DMS153 treated with DMSO at 0.1 percent for 48 hours (cell line): ENCODE results near the gene ROR2.
A peak's percentile ranks its signal among the peaks of the same experiment; 100 is the strongest.

Experiments used
- DNase-seq: peaks from one replicate; lab custom pipeline; 2025; ENCODE audit not compliant: unreplicated experiment; lab: John Stamatoyannopoulos, UW

ROR2 gene

DNA sequence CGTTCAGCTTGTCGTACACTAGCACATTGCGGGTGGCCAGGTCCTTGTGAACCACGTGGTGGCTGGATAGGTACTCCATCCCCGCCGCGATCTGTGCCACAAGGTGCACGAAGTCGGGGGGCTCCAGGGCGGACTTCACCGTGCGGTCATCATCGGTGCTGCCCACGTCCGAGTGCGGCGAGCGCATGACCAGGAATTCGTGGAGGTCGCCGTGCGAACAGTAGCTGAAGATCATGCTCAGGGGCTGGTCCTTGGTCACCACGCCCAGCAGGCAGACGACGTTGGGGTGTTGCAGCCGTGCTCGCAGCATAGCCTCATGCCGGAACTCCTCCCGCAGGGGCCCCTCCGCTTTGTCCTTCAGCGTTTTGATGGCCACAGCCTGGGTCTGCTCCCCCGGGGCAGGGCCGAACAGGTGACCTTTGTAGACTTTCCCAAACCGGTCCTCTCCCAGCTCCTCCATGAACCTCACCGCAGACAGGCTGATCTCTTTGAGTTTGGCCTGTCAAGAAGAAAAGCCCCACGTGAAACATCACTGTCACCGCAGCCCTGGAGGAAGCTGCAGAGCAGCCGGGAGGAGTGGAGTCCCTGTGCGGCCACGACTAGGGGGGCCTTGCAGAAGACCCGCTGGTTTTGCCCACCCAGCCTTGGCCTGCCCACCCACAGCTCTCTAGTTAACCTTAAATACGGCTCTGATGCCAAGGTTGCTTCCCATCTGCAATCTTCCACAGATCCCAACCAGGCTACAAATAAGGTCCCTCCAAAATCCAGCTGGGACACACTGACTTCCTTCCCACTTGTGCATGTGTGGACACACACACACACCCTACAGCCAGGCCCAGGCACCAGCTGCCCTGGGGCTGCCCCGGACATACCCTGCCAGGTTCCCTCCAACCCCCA lies 225.2 kb downstream of the ROR2 start:
- no peak for DNase-seq

- no peak for DNase-seq
These were observed 226.0 kb downstream of the ROR2 start for GRCh38 chr9:91724068-91724440.

GRCh38 chr9:91723420-91724067 lies 226.5 kb downstream of the ROR2 start:
- no peak for DNase-seq

GRCh38 chr9:91720751-91721705 lies 229.0 kb downstream of the ROR2 start:
- DNase-seq: no peak

DNA sequence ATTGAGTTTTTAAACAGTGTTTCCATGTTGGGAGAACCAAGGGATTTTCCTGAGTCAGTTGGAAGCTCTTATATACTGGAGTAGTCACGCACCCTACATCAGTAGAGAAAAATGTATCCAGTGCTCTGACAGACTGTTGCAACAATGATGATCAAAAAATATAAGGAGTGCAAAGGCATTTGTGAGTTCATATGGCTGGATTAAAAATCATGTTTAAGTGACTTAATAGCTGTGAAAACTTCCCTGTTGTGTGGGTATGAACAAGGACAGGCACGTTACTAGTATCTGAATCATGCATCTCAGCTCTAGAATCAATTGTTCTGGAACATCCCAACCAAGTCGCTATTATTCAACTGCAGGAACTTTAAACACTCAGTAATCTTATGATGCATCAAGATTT lies 229.7 kb downstream of the ROR2 start:
- DNase-seq: no peak

DNA sequence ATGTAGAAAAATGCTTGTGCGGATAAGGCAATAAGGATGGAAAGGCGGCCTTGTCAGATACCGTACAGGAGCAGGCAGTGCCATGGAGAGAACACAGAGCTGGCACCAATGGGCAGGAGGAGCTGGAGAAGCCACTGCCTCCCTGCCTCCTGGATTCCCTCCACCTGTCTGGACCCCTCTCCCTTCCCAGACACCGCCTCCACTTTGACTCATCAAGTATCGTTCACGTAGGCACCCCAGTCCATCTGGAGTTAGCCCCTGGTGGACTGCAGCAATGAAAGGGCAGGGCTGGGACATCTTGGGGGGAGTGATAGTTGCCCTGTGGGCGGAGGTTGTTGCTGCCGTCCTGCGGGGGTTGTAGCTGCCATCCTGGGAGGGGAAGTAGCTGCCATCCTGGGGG lies 232.0 kb downstream of the ROR2 start:
- DNase-seq: no peak

- no peak for DNase-seq
These were observed 233.2 kb downstream of the ROR2 start for GRCh38 chr9:91716815-91717214.

DNA sequence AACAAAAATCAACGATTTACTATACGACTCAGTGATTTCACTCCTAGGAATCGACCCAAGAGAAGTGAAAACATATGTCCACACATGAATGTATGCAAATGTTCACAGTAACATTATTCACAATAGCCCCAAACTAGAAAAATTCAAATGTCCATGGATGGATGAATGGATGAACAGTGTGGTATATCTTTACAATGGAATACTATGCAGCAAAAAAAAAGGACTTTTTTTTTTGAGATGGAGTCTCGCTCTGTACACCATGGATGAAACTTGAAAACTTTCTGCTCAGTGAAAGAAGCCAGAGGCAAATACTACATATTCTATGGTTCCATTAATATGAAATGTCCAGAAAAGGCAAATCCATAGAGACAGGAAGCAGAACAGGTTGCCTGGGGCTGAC lies 233.8 kb downstream of the ROR2 start:
- no peak for DNase-seq

DNA sequence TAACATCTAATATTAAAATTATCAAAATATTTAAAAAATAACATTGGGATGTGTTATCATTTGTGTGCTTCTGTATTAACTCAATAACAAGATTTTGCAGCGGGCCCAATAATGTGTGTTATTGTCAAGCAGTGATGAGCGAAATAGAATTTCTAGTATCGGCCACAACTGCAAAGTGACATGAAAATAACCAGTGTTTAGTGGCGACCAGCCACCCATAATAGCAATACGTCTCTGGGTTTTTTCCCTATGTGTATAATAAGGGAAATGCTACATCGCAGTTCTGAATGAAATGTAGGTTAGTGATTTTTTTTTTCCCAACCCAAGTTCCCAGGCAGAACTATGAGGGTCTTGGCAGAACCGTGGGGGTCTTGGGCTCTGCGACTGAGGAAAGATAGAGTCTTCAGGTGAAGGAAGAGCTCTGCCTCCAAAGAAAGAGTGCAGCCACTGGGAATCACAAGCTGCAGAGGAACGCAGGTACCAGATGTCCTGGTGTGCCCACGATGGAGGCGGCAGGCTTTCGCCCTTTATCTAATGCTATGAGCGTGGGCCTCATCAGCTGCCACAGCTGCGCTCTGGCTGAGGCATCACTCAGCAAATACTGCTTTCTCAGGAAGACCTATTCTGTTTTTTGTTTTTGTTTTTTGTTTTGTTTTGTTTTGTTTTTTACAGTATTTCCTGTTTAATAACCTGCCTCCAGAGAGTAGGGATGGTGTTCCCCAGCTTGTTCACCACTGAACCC lies 235.0 kb downstream of the ROR2 start:
- DNase-seq: no peak

- DNase-seq: no peak
These were observed 235.8 kb downstream of the ROR2 start for GRCh38 chr9:91714020-91714806.

- no peak for DNase-seq
These were observed 237.2 kb downstream of the ROR2 start for GRCh38 chr9:91712811-91713210.

DNA sequence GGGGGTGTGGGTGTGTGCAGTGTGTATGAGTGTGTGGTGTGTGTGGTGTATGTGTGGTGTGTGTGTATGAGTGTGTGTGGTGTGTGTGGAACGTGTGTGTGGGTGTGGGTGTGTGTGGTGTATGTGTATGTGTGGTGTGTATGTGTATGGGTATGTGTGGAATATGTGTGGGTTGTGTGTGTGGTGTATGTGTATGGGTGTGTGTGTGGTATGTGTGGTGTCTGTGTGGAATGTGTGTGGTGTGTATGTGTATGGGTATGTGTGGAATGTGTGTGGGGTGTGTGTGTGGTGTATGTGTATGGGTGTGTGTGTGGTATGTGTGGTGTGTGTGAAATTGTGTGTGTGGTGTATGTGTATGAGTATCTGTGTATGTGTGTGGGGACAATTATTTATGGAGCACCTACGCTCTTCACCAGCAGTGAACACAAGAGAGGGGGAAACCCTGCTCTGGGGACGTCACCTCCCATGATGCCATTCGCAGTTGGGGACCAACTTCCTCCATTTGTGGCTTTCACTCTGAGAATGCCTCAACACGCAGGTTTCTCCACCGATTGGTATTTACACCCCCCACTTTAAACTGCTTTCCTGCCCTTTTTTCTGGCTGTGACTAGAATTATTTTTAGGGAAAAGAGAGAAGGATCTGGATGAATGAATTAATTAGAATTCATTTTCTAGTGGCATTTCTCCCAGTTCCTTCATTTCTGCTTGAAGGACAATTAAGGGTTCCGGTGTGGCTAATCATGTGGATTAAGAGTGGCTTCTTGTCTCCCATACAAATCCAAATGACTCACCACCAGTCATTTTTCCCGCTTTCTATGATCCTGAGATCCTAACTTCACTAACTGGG lies 238.1 kb downstream of the ROR2 start:
- no peak for DNase-seq

- no peak for DNase-seq
These were observed 239.9 kb downstream of the ROR2 start for GRCh38 chr9:91710158-91710557.

DNA sequence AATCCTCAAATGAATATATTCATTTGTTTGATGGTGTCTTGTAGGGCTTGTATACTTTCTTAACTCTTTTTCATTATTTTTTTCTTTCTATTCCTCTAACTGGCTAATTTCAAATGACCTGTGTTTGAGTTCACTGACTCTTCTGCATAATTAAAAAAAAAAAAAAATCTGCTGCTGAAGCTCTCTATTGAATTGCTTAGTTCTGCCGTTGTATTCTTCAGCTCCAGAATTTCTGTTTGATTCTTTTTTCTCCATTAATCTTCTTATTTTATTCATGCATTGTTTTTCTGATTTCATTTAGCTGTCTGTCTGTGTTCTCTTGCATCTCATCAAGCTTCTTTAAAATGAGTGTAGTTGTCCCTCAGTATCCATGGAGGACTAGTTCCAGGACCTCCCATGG lies 244.6 kb downstream of the ROR2 start:
- DNase-seq: no peak

- DNase-seq: no peak
These were observed 249.6 kb downstream of the ROR2 start for GRCh38 chr9:91700475-91700874.

GRCh38 chr9:91698266-91698665 lies 251.8 kb downstream of the ROR2 start:
- no peak for DNase-seq

DNA sequence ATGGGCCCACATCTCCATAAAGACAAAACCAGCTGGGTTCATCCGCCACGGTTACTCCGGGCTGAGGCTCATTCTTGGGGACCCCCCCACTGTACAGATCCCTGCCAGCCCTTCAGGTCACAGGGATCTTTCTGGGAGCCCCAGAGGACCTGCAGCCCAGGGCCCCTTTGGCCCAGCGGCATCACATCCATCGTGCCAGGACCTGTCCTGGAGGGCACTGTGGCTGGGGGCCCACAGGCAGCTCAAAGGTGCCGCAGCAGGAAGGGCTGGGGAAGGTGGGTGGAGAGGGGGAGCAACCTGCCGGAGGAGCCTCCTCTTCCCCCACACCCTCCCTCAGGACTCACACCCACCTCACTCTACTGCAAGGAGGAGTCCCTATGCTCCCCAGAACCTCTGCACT lies 252.8 kb downstream of the ROR2 start:
- no peak for DNase-seq

DNA sequence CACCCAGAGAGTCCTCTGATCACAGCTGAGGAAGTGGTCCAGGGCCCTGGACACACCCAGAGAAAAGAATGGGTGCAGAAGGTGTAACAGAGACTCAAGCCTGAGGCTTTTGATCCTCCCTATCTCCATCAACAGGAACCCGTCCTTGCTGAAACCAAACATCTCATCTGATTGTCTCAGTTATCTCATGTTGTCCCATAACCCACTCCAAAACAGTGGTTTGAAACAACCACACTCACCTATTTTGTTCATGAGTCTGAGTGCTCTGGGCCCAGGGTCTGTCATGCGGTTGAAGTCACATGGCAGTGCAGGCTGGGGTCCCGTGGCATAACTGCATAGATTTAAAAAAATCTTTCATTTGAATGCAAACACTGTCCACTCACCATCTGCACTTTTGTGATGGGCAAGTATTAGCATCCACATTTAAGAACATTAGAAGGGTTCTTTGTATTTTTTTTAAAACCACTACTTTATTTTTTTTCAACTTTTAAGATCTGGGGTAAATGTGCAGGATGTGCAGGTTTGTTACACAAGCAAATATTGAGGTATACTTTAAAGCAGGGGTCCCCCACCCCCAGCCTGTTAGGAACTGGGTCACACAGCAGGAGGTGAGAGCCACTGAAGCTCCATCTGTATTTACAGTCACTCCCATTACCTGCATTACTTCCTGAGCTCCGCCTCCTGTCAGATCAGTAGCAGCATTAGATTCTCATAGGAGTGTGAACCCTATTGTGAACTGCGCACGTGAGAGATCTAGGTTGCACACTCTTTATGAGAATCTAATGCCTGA lies 255.8 kb downstream of the ROR2 start:
- DNase-seq: peak; percentile 35
